SU-DHL-6 (cell line): ENCODE results near the gene ALK.

Source experiments
- CTCF ChIP-seq: fragments of 200-600 bp; sonication (generic); IDR thresholded peaks from one replicate; pipeline ENCODE4 v1.5.1; 2017; ENCODE audit warnings: antibody characterized with exemption, mild to moderate bottlenecking, low read length, moderate library complexity; ENCODE audit not compliant: insufficient read depth, poor library complexity, severe bottlenecking
- EZH2phosphoT487 ChIP-seq: fragments of 200-600 bp; sonication (generic), shearing (Covaris generic); conservative IDR thresholded peaks from 2 replicates; pipeline ENCODE4 v1.6.1; 2018; ENCODE audit warnings: mild to moderate bottlenecking, antibody characterized with exemption, low read length, moderate library complexity, mixed read lengths

- TF ChIP-seq CTCF: no peak
- TF ChIP-seq EZH2phosphoT487: no peak
Measured at GRCh38 chr2:29273685-29274611, 647.4 kb downstream of the ALK start.
